ENCODE results near the gene ZNF808.

The ZNF808 gene

DNA sequence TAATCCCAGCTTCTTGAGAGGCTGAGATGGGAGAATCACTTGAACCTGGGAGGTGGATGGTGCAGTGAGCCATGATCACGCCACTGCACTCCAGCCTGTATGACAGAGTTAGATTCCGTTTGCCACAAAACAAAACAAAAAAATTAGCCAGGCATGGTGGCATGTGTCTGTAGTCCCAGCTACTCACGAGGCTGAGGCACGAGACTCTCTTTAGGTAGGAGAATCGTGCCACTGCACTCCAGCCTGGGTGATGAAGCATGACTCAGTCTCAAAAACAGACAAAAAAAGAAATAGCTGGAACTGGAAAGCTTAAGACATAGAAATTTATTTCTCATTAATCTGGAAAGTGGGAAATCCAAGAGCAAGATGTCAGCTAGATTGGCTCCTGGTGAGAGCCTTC lies 20.2 kb upstream of the ZNF808 start:
- Histone ChIP-seq H3K36me3 (ENCODE audit: control insufficient read depth in 2 of 2, insufficient read depth in 1 of 2, low read length in 2 of 2) (no peaks in the 10 kb centered on the region), H3K4me3 (ENCODE audit: low read depth, low read length) (no peak overlapping the region), H3K4me1 (ENCODE audit: control insufficient read depth, insufficient read depth, low read length) (no peaks in the 10 kb centered on the region), H3K27ac (ENCODE audit: extremely low read depth, low read depth, low read length) (no peak overlapping the region), H3K9me3 (ENCODE audit: control insufficient read depth, insufficient read depth, low read depth, low read length) (no peaks in the 10 kb centered on the region; the same call in 1 of the 2 replicates)
- TF ChIP-seq ZSCAN16 (tag by site-specific recombination; IDR thresholded peaks at IDR 0.05) (no peak), ZNF391 (tag by site-specific recombination; IDR thresholded peaks at IDR 0.05; ENCODE audit: borderline replicate concordance, low read depth) (no peak), SETDB1 (IDR thresholded peaks at IDR 0.05; ENCODE audit: insufficient read length, low read length) (no peak), ZNF221 (tag by site-specific recombination; IDR thresholded peaks at IDR 0.05; ENCODE audit: borderline replicate concordance) (no peak), ZNF747 (tag by site-specific recombination; IDR thresholded peaks at IDR 0.05) (no peak), ZBTB17 (tag by site-specific recombination; IDR thresholded peaks at IDR 0.05) (no peak), SCRT2 (tag by site-specific recombination; IDR thresholded peaks at IDR 0.05) (no peak), SP2 (tag by site-specific recombination; IDR thresholded peaks at IDR 0.05) (no peak), ZNF521 (tag by site-specific recombination; IDR thresholded peaks at IDR 0.05) (no peak), ZNF610 (tag by site-specific recombination; IDR thresholded peaks at IDR 0.05; ENCODE audit: borderline replicate concordance) (no peak), ZNF423 (tag by site-specific recombination; IDR thresholded peaks at IDR 0.05) (no peak), GLIS2 (tag by site-specific recombination; IDR thresholded peaks at IDR 0.05) (no peak), ZNF660 (tag by site-specific recombination; IDR thresholded peaks at IDR 0.05) (no peak), ZNF223 (tag by site-specific recombination; IDR thresholded peaks at IDR 0.05) (no peak), YY1 (tag by site-specific recombination; IDR thresholded peaks at IDR 0.05) (no peak), ZNF341 (tag by site-specific recombination; IDR thresholded peaks at IDR 0.05; ENCODE audit: low read depth) (no peak), ZNF133 (tag by site-specific recombination; IDR thresholded peaks at IDR 0.05) (no peak)
- ChIA-PET CTCF (interaction anchor here (0.7 kb wide), 2 partner anchors 242 to 805 kb away, joined by 3 read pairs; no protein-coding TSS in a partner anchor), POLR2A (no interaction called here)

DNA sequence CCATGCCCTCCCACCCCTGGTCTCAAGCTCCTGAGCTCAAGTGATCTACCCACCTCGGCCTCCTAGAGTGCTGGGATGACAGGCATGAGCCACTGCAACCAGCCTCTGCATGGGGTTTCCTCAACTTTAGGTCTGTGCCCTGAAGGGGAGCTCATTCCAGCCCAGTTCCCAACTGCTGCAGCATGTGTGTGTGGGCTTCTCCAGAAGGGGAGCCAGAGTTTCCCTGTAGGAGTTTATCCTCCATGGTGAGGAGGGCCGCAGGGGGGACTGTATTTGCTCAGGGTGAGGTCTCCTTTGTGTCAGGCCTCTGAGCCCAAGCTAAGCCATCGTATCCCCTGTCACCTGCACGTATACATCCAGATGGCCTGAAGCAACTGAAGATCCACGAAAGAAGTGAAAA lies 11.3 kb upstream of the ZNF808 start:
- CTCF ChIA-PET, result no interaction called here
- no peak for TF ChIP-seq ZNF132 (tag by site-specific recombination; IDR thresholded peaks at IDR 0.05; ENCODE audit: borderline replicate concordance)
- no peak for TF ChIP-seq ZNF571 (tag by site-specific recombination; IDR thresholded peaks at IDR 0.05)
- POLR2A ChIA-PET, result no interaction called here

DNA sequence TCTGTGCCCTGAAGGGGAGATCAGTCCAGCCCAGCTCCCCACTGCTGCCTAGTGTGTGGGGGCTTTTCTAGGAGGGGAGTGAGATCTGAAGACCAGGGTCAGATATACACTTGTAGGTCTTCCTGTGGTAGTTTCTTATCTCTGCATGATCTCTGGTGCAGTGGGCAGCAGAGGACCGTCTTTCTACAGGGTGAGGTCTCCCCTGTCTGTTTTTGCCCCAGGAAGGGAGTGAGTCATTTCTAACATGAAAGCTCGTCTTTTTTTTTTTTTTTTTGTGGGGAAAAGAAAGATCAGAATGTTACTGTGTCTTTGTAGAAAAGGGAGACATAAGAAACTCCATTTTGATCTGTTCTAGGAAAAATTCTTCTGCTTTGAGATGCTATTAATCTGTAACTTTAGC lies 8.8 kb upstream of the ZNF808 start:
- Histone ChIP-seq H3K36me3 (ENCODE audit: control insufficient read depth in 2 of 2, insufficient read depth in 1 of 2, low read length in 2 of 2) (no peaks in the 10 kb centered on the region), H3K9me3 (ENCODE audit: control insufficient read depth, insufficient read depth, low read depth, low read length) (no peaks in the 10 kb centered on the region; the same call in 1 of the 2 replicates), H3K4me3 (ENCODE audit: low read depth, low read length) (no peak overlapping the region), H3K27ac (ENCODE audit: extremely low read depth, low read depth, low read length) (no peak overlapping the region), H3K4me1 (ENCODE audit: control insufficient read depth, insufficient read depth, low read length) (no peaks in the 10 kb centered on the region)
- TF ChIP-seq ZFP41 (tag by site-specific recombination; IDR thresholded peaks at IDR 0.05; ENCODE audit: borderline replicate concordance) (no peak), IKZF3 (tag by site-specific recombination; IDR thresholded peaks at IDR 0.05) (no peak), KLF16 (tag by site-specific recombination; IDR thresholded peaks at IDR 0.05) (no peak), ZNF48 (tag by site-specific recombination; IDR thresholded peaks at IDR 0.05) (no peak), ZNF76 (tag by site-specific recombination; IDR thresholded peaks at IDR 0.05; ENCODE audit: borderline replicate concordance, low read depth) (no peak), ZNF324 (tag by site-specific recombination; IDR thresholded peaks at IDR 0.05) (no peak), ZBTB1 (tag by site-specific recombination; IDR thresholded peaks at IDR 0.05) (no peak), ZNF626 (tag by site-specific recombination; IDR thresholded peaks at IDR 0.05) (no peak), ZNF23 (tag by site-specific recombination; IDR thresholded peaks at IDR 0.05; ENCODE audit: borderline replicate concordance) (no peak), GLIS2 (tag by site-specific recombination; IDR thresholded peaks at IDR 0.05) (no peak), YY2 (tag by site-specific recombination; IDR thresholded peaks at IDR 0.05) (no peak)
- TF ChIP-seq, protein P1, sequence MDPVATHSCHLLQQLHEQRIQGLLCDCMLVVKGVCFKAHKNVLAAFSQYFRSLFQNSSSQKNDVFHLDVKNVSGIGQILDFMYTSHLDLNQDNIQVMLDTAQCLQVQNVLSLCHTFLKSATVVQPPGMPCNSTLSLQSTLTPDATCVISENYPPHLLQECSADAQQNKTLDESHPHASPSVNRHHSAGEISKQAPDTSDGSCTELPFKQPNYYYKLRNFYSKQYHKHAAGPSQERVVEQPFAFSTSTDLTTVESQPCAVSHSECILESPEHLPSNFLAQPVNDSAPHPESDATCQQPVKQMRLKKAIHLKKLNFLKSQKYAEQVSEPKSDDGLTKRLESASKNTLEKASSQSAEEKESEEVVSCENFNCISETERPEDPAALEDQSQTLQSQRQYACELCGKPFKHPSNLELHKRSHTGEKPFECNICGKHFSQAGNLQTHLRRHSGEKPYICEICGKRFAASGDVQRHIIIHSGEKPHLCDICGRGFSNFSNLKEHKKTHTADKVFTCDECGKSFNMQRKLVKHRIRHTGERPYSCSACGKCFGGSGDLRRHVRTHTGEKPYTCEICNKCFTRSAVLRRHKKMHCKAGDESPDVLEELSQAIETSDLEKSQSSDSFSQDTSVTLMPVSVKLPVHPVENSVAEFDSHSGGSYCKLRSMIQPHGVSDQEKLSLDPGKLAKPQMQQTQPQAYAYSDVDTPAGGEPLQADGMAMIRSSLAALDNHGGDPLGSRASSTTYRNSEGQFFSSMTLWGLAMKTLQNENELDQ (tag by site-specific recombination; IDR thresholded peaks at IDR 0.05; ENCODE audit: low read depth), result no peak
- TF ChIP-seq, protein P2, sequence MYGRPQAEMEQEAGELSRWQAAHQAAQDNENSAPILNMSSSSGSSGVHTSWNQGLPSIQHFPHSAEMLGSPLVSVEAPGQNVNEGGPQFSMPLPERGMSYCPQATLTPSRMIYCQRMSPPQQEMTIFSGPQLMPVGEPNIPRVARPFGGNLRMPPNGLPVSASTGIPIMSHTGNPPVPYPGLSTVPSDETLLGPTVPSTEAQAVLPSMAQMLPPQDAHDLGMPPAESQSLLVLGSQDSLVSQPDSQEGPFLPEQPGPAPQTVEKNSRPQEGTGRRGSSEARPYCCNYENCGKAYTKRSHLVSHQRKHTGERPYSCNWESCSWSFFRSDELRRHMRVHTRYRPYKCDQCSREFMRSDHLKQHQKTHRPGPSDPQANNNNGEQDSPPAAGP (tag by site-specific recombination; IDR thresholded peaks at IDR 0.05), result no peak
- POLR2A ChIA-PET, result no interaction called here
- CTCF ChIA-PET, result interaction anchor here (0.6 kb wide), 1 partner anchor 729 kb away, joined by 4 read pairs; no protein-coding TSS in a partner anchor

More for the DNA sequence above, 11.3 kb upstream of the ZNF808 start:
- no peaks in the 10 kb centered on the region for H3K4me1 ChIP-seq (ENCODE audit: control insufficient read depth, insufficient read depth, low read length)
- H3K36me3 ChIP-seq (ENCODE audit: control insufficient read depth in 2 of 2, insufficient read depth in 1 of 2, low read length in 2 of 2), result no peaks in the 10 kb centered on the region
- no peak overlapping the region for H3K4me3 ChIP-seq (ENCODE audit: low read depth, low read length)
- H3K9me3 ChIP-seq (ENCODE audit: control insufficient read depth, insufficient read depth, low read depth, low read length), result no peaks in the 10 kb centered on the region
- H3K27ac ChIP-seq (ENCODE audit: extremely low read depth, low read depth, low read length), result no peak overlapping the region

Data from HEK293 (cell line).